ENCODE measurements around the gene PDZRN4. TPM values are rescaled to one million over a fixed set of nuclear protein-coding genes. Genes with fewer than 3 reads are reported as not detected.

PDZRN4 gene
- total and polyA plus RNA-seq, 2 experiments from 2014 or later: 0.90 TPM; not detected in 1

DNA sequence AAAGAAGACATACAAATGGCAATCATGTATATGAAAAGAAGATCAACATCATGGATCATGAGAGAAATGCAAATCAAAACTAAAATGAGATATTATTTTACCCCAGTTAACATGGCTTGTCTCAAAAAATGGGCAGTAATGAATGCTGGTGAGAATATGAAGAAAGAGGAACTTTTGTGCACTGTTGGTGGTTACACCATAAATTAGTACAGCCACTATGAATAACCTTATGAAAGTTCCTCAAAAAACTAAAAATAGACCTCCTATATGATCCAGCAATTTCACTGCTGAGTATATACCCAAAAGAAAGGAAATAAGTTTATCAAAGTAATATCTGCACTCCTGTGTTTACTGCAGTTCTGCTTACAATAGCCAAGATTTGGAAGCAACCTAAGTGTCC, 151.7 kb downstream of the PDZRN4 start:
- Histone ChIP-seq H3K79me2 (replicated peaks; ENCODE audit: insufficient read depth) (no peaks in the 10 kb centered on the region), H3K36me3 (ENCODE audit: insufficient read depth) (no peaks in the 10 kb centered on the region), H3K27ac (ENCODE audit: low read depth) (no peak overlapping the region), H3K4me3 (no peak overlapping the region), H3K9me2 (ENCODE audit: insufficient read depth) (0 out of 2 replicates have a peak, but pooled peaks cover 8% of the 10 kb centered on the region), H3K27me3 (ENCODE audit: insufficient read depth) (no peaks in the 10 kb centered on the region), H2AFZ (no peak overlapping the region), H4K20me1 (replicated peaks; ENCODE audit: insufficient read depth) (no peaks in the 10 kb centered on the region), H3K4me1 (ENCODE audit: insufficient read depth) (peaks cover 9% of the 10 kb centered on the region; the same call in 1 of the 2 replicates), H3K4me2 (no peak overlapping the region), H3F3A (replicated peaks; ENCODE audit: low read depth) (no peaks in the 10 kb centered on the region)
- Mint-ChIP-seq H3K27ac (no peak overlapping the region), H3K27me3 (ENCODE audit: insufficient read depth, low read depth, poor library complexity) (no peaks in the 10 kb centered on the region), H3K4me3 (no peak overlapping the region), H3K4me1 (peaks cover 11% of the 10 kb centered on the region; the same call in 2 of the 3 replicates), H3K36me3 (ENCODE audit: low read depth) (peaks cover 5% of the 10 kb centered on the region; the same call in 1 of the 3 replicates), H3K9me3 (no peaks in the 10 kb centered on the region; the same call in 2 of the 3 replicates)
- no peak for ATAC-seq
- DNase-seq (ENCODE audit: low spot score): no peak
- no peak for TF ChIP-seq NANOG (IDR thresholded peaks at IDR 0.05; ENCODE audit: borderline replicate concordance)
- TF ChIP-seq POLR2AphosphoS5 (IDR thresholded peaks at IDR 0.05; ENCODE audit: low read depth): no peak
- TF ChIP-seq EZH2phosphoT487 (IDR thresholded peaks at IDR 0.05; ENCODE audit: unreplicated experiment): no peak
- TF ChIP-seq, protein P1, sequence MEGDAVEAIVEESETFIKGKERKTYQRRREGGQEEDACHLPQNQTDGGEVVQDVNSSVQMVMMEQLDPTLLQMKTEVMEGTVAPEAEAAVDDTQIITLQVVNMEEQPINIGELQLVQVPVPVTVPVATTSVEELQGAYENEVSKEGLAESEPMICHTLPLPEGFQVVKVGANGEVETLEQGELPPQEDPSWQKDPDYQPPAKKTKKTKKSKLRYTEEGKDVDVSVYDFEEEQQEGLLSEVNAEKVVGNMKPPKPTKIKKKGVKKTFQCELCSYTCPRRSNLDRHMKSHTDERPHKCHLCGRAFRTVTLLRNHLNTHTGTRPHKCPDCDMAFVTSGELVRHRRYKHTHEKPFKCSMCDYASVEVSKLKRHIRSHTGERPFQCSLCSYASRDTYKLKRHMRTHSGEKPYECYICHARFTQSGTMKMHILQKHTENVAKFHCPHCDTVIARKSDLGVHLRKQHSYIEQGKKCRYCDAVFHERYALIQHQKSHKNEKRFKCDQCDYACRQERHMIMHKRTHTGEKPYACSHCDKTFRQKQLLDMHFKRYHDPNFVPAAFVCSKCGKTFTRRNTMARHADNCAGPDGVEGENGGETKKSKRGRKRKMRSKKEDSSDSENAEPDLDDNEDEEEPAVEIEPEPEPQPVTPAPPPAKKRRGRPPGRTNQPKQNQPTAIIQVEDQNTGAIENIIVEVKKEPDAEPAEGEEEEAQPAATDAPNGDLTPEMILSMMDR (conservative IDR thresholded peaks at IDR 0.05; ENCODE audit: low read depth in 2 of 2): no peak
- TF ChIP-seq ETS1 (IDR thresholded peaks at IDR 0.05): no peak
- no peak for TF ChIP-seq ZNF114 (CRISPR knock-in tag; IDR thresholded peaks at IDR 0.05)
- TF ChIP-seq REST (IDR thresholded peaks at IDR 0.05; ENCODE audit: unreplicated experiment): no peak
- TF ChIP-seq JUNB (IDR thresholded peaks at IDR 0.05; ENCODE audit: unreplicated experiment): no peak
- no peak for TF ChIP-seq STAT1 (IDR thresholded peaks at IDR 0.05; ENCODE audit: unreplicated experiment)
- no peak for TF ChIP-seq ZNF331 (CRISPR knock-in tag; IDR thresholded peaks at IDR 0.05; ENCODE audit: low read depth)
- no peak for TF ChIP-seq CREB1 (CRISPR knock-in tag; IDR thresholded peaks at IDR 0.05; ENCODE audit: low read depth)
- no peak for TF ChIP-seq ZNF462 (CRISPR knock-in tag; IDR thresholded peaks at IDR 0.05)
- no peak for TF ChIP-seq EZH2 (IDR thresholded peaks at IDR 0.05; ENCODE audit: low read depth, unreplicated experiment)
